PFSK-1 (cell line): ENCODE data around the gene TMC8.

Source experiments
- FOXP2 ChIP-seq: optimal IDR thresholded peaks from 2 replicates; pipeline ENCODE3; 2011; ENCODE audit warnings: borderline replicate concordance, control low read depth, inconsistent platforms; ENCODE audit not compliant: insufficient read depth; ENCODE audit errors: extremely low read length, extremely low read depth
- POLR2AphosphoS5 ChIP-seq: IDR thresholded peaks from 2 replicates; pipeline ENCODE4 v1.6.1; 2012; ENCODE audit warnings: low read depth, mild to moderate bottlenecking, control low read depth, low read length, moderate library complexity
- REST ChIP-seq, 2 experiments: IDR thresholded peaks; 2 replicates each; pipeline versions ENCODE4 v1.6.1 to v1.8.0; 2011 to 2012; ENCODE audit warnings: low read depth in 2 of 2, low read length in 2 of 2, control low read depth in 1 of 2, inconsistent platforms in 1 of 2, mild to moderate bottlenecking in 1 of 2, moderate library complexity in 1 of 2; ENCODE audit not compliant: insufficient read depth in 1 of 2
- SIN3A ChIP-seq: IDR thresholded peaks from 2 replicates; pipeline ENCODE4 v1.6.1; 2012; ENCODE audit warnings: mild to moderate bottlenecking, low read length, moderate library complexity, borderline replicate concordance; ENCODE audit not compliant: insufficient read depth
- TAF1 ChIP-seq: IDR thresholded peaks from 2 replicates; pipeline ENCODE4 v1.6.1; 2012; ENCODE audit warnings: low read length, control low read depth, borderline replicate concordance; ENCODE audit not compliant: insufficient read depth

TMC8 gene

DNA sequence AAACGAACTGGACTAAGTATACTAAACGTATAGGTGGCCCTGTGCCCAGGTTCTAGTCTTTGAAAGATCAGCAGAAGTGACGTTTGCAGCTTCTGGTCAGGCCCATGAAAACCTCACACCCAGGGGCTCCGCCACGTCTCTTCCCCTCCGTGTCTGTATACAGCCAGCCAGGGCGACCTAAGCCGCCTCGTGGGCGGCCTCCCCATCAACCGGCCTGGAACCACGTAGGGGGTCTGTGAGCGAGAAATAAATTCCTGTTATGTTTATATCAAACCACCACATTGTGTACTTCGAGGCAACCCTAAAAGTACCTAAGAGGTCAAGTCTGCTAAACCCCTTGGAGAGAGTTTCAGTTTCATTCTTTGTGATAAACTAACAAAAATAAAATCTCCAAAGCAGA lies 49.5 kb downstream of the TMC8 start:
- TF ChIP-seq TAF1: no peak
- TF ChIP-seq POLR2AphosphoS5: no peak
- no peak for TF ChIP-seq REST (IDR thresholded peaks at IDR 0.05; ENCODE audit: insufficient read depth in 1 of 2, low read depth in 2 of 2, low read length in 2 of 2)
- TF ChIP-seq FOXP2: no peak
- no peak for TF ChIP-seq SIN3A

GRCh38 chr17:78180508-78180907 lies 49.9 kb downstream of the TMC8 start:
- no peak for TF ChIP-seq FOXP2
- no peak for TF ChIP-seq POLR2AphosphoS5
- no peak for TF ChIP-seq REST (IDR thresholded peaks at IDR 0.05; ENCODE audit: insufficient read depth in 1 of 2, low read depth in 2 of 2, low read length in 2 of 2)
- no peak for TF ChIP-seq TAF1
- no peak for TF ChIP-seq SIN3A

DNA sequence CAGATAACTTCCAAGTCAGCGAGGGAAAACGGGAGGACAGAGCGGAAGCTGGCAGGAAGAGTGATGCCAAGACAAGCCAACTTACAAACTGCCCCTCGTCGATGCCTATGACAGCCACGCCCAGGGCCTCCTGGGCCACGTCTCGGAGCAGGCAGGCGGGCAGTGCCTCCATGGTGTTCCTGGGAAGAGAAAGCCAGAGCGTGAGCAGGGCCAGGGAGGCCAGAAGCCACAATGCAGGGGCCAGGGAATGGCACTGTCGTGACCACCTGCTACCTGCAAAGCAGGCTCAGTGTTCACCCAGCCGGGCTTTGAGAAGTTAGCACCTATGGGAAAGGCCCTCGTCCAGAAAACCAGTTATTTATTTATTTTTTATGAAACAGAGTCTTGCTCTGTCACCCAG lies 51.9 kb downstream of the TMC8 start:
- TF ChIP-seq FOXP2 (no peak), REST (IDR thresholded peaks at IDR 0.05; ENCODE audit: insufficient read depth in 1 of 2, low read depth in 2 of 2, low read length in 2 of 2) (no peak), SIN3A (no peak), TAF1 (no peak), POLR2AphosphoS5 (no peak)

DNA sequence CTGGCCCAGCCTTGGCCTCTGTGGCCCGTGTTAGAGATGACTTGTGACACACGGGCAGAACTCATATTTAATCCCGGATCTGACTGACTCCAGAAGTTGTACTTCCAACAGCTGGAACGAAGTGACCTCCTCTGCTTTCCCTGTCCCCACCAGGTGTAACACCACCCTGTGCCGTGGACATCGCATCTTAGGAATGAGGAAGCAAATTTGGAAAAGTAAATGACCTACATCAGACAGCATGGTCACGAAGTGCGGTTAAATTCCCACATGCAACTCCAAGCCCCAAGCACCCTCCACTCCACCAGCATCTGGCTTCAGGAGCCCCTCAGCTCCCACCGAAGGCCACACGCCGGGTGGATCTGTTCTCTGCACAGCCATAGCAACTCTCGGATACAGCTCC lies 53.3 kb downstream of the TMC8 start:
- TF ChIP-seq POLR2AphosphoS5: no peak
- no peak for TF ChIP-seq REST (IDR thresholded peaks at IDR 0.05; ENCODE audit: insufficient read depth in 1 of 2, low read depth in 2 of 2, low read length in 2 of 2)
- TF ChIP-seq SIN3A: no peak

GRCh38 chr17:78184351-78184750 lies 53.8 kb downstream of the TMC8 start:
- TF ChIP-seq POLR2AphosphoS5 (no peak), TAF1 (no peak), FOXP2 (no peak), REST (IDR thresholded peaks at IDR 0.05; ENCODE audit: insufficient read depth in 1 of 2, low read depth in 2 of 2, low read length in 2 of 2) (no peak), SIN3A (no peak)
